DND-41 (cell line): ENCODE results near the gene TOR1A.
A peak's percentile ranks its signal among the peaks of the same experiment; 100 is the strongest.

Experiments
- ATAC-seq: fragments of 200-7000 bp; cut with Tn5 transposase; 3 replicates; pipeline ENCODE4 v1.9.1; 2021; ENCODE audit warnings: low read depth; ENCODE audit not compliant: insufficient read depth
- DNase-seq: peaks from one replicate; pipeline ENCODE4 v3.0.0-alpha.2; 2020
- H2AFZ ChIP-seq: 2 replicates; pipeline ENCODE4 v1.6.0; 2012; ENCODE audit warnings: low read depth, low read length
- H3K27ac ChIP-seq: 2 replicates; pipeline ENCODE4 v1.5.1; 2012; ENCODE audit warnings: low read length, inconsistent platforms
- H3K27me3 ChIP-seq: fragments of 200-600 bp; sonication (generic); 2 replicates; pipeline ENCODE4 v1.6.0; 2012; ENCODE audit warnings: low read length, mild to moderate bottlenecking, inconsistent platforms; ENCODE audit not compliant: insufficient read depth, poor library complexity
- H3K36me3 ChIP-seq: 2 replicates; pipeline ENCODE4 v1.5.1; 2012; ENCODE audit warnings: low read length, inconsistent platforms; ENCODE audit not compliant: insufficient read depth
- H3K4me1 ChIP-seq: 2 replicates; pipeline ENCODE4 v1.5.1; 2012; ENCODE audit warnings: mild to moderate bottlenecking, low read length; ENCODE audit not compliant: insufficient read depth
- H3K4me2 ChIP-seq: 2 replicates; pipeline ENCODE4 v1.6.0; 2012; ENCODE audit warnings: mild to moderate bottlenecking, moderate library complexity, low read length, inconsistent platforms; ENCODE audit not compliant: insufficient read depth
- H3K4me3 ChIP-seq, 2 experiments: fragments of 200-600 bp in 1 of 2; shearing (Covaris generic) in 1 of 2; 2 replicates each; pipeline ENCODE4 v1.5.1; 2012 to 2016; ENCODE audit warnings: inconsistent platforms in 2 of 2, low read length in 2 of 2, mild to moderate bottlenecking in 2 of 2, low read depth in 1 of 2, moderate library complexity in 1 of 2
- H3K79me2 ChIP-seq: 2 replicates; pipeline ENCODE4 v1.6.0; 2012; ENCODE audit warnings: low read length, inconsistent platforms; ENCODE audit not compliant: insufficient read depth
- H3K9ac ChIP-seq: 2 replicates; pipeline ENCODE4 v1.6.0; 2012; ENCODE audit warnings: low read depth, mild to moderate bottlenecking, inconsistent platforms, low read length, moderate library complexity
- H3K9me3 ChIP-seq: 2 replicates; pipeline ENCODE4 v1.5.1; 2012; ENCODE audit warnings: low read length, moderate library complexity, mild to moderate bottlenecking, inconsistent platforms; ENCODE audit not compliant: insufficient read depth, severe bottlenecking
- H4K20me1 ChIP-seq: 2 replicates; pipeline ENCODE4 v1.6.0; 2012; ENCODE audit warnings: low read length; ENCODE audit not compliant: insufficient read depth
- EZH2 ChIP-seq: IDR thresholded peaks from 3 replicates; pipeline ENCODE4 v1.6.1; 2012; ENCODE audit warnings: borderline replicate concordance, low read depth, mild to moderate bottlenecking, moderate library complexity, low read length, inconsistent platforms; ENCODE audit not compliant: severe bottlenecking
- TF ChIP-seq, protein P1 (sequence below): IDR thresholded peaks from 2 replicates; pipeline ENCODE4 v1.5.1; 2012; ENCODE audit warnings: borderline replicate concordance, low read length, moderate library complexity, mild to moderate bottlenecking; ENCODE audit not compliant: poor library complexity, severe bottlenecking; ENCODE audit errors: extremely low read depth

The TOR1A gene

GRCh38 chr9:129806061-129806460, 17.9 kb downstream of the TOR1A start:
- ATAC-seq (no peak), DNase-seq (no peak)
- no peak for TF ChIP-seq EZH2
- TF ChIP-seq, protein P1, sequence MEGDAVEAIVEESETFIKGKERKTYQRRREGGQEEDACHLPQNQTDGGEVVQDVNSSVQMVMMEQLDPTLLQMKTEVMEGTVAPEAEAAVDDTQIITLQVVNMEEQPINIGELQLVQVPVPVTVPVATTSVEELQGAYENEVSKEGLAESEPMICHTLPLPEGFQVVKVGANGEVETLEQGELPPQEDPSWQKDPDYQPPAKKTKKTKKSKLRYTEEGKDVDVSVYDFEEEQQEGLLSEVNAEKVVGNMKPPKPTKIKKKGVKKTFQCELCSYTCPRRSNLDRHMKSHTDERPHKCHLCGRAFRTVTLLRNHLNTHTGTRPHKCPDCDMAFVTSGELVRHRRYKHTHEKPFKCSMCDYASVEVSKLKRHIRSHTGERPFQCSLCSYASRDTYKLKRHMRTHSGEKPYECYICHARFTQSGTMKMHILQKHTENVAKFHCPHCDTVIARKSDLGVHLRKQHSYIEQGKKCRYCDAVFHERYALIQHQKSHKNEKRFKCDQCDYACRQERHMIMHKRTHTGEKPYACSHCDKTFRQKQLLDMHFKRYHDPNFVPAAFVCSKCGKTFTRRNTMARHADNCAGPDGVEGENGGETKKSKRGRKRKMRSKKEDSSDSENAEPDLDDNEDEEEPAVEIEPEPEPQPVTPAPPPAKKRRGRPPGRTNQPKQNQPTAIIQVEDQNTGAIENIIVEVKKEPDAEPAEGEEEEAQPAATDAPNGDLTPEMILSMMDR, result no peak
- H3K9ac ChIP-seq, result no peak overlapping the region
- peaks cover 23% of the 10 kb centered on the region for H4K20me1 ChIP-seq
- H3K4me2 ChIP-seq, result no peak overlapping the region
- H3K36me3 ChIP-seq, result peaks cover 49% of the 10 kb centered on the region
- peaks cover 10% of the 10 kb centered on the region for H3K4me1 ChIP-seq
- no peak overlapping the region for H3K4me3 ChIP-seq
- peaks cover 33% of the 10 kb centered on the region for H3K79me2 ChIP-seq
- no peaks in the 10 kb centered on the region for H3K9me3 ChIP-seq
- H2AFZ ChIP-seq, result no peak overlapping the region
- no peak overlapping the region for H3K27ac ChIP-seq
- no peaks in the 10 kb centered on the region for H3K27me3 ChIP-seq

- H3K79me2 ChIP-seq, result peaks cover 27% of the 10 kb centered on the region
- H3K4me2 ChIP-seq, result peak overlapping the region; percentile 97
- H2AFZ ChIP-seq, result 0 out of 2 replicates have a peak overlapping the region, but pooled peaks have one; percentile 62
- H4K20me1 ChIP-seq, result peaks cover 11% of the 10 kb centered on the region; the same call in 1 of the 2 replicates
- peak overlapping the region; percentile 70 for H3K27ac ChIP-seq
- peaks cover 10% of the 10 kb centered on the region for H3K4me1 ChIP-seq
- no peaks in the 10 kb centered on the region for H3K9me3 ChIP-seq
- H3K27me3 ChIP-seq, result no peaks in the 10 kb centered on the region
- peaks cover 25% of the 10 kb centered on the region for H3K36me3 ChIP-seq
- H3K4me3 ChIP-seq, result peak overlapping the region; percentile 26 to 76; a peak in 3 of 4 replicates
- ATAC-seq (0 out of 3 replicates have a peak, but pooled peaks have one; percentile 2), DNase-seq (no peak)
- TF ChIP-seq, protein P1, result no peak
- TF ChIP-seq EZH2, result no peak
- H3K9ac ChIP-seq, result peak overlapping the region; percentile 61
These were observed 20.3 kb downstream of the TOR1A start for GRCh38 chr9:129803676-129804060.

GRCh38 chr9:129802833-129803675, 20.9 kb downstream of the TOR1A start, which contains the start of gene TOR1B:
Gene TOR1B, plus strand, starts transcription at chr9:129803184. Its CDS starts 29 bp downstream, at chr9:129803213.
- no peak for TF ChIP-seq EZH2
- TF ChIP-seq, protein P1, result no peak
- peak within 1 kb of the TSS; percentile 61 for H3K9ac ChIP-seq
- H3K4me1 ChIP-seq, result peaks cover 10% of the 10 kb centered on the region
- peak within 1 kb of the TSS; percentile 26 to 76; a peak in 3 of 4 replicates for H3K4me3 ChIP-seq
- peak within 1 kb of the TSS; percentile 70 for H3K27ac ChIP-seq
- DNase-seq, result peak; percentile 94
- peaks cover 22% of the 10 kb centered on the region for H3K36me3 ChIP-seq
- peaks cover 27% of the 10 kb centered on the region for H3K79me2 ChIP-seq
- peak within 1 kb of the TSS; percentile 62 for H2AFZ ChIP-seq
- no peaks in the 10 kb centered on the region for H3K9me3 ChIP-seq
- H3K4me2 ChIP-seq, result peak within 1 kb of the TSS; percentile 97
- peaks cover 11% of the 10 kb centered on the region; the same call in 1 of the 2 replicates for H4K20me1 ChIP-seq
- H3K27me3 ChIP-seq, result no peaks in the 10 kb centered on the region
- ATAC-seq, result peak; percentile 91
